ENCODE data around the gene LAGE3. TPM values are rescaled to one million over a fixed set of nuclear protein-coding genes. Genes with fewer than 3 reads are reported as not detected.

The LAGE3 gene
- polyA plus RNA-seq (2011; rRNA removed), result 14.4 and 17.8 TPM in 2 replicates
- 3.4 and 5.6 TPM in 2 replicates for polyA minus RNA-seq (2011; rRNA and poly(A)+ RNA removed)

GRCh38 chrX:154478728-154479622 is at the start of gene LAGE3:
LAGE3 (minus strand) TSS chrX:154479281; CDS start chrX:154478915, 366 bp downstream.
- Histone ChIP-seq H3K27me3 (ENCODE audit: control insufficient read depth, insufficient read depth, low read length) (no peaks in the 10 kb centered on the region), H3K36me3 (ENCODE audit: control insufficient read depth, insufficient read depth, low read length) (peaks cover 2% of the 10 kb centered on the region; the same call in 1 of the 2 replicates), H3K4me3 (ENCODE audit: low read depth, low read length) (peak within 1 kb of the TSS; percentile 43)
- CTCF ChIA-PET, result no interaction called here
- POLR2A ChIA-PET, result no interaction called here
- DNase-seq (ENCODE audit: low read depth), result peak; percentile 53
- no peak for TF ChIP-seq CTCF (IDR thresholded peaks at IDR 0.05; ENCODE audit: insufficient read depth, low read depth, low read length)

- TF ChIP-seq CTCF (IDR thresholded peaks at IDR 0.05; ENCODE audit: insufficient read depth, low read depth, low read length), result peak; percentile 67
- ChIA-PET CTCF (interaction anchor here (0.6 to 1.5 kb wide), 11 partner anchors 9 to 153 kb away, joined by 3 to 18 read pairs (median 5); partner anchors contain the start of genes DNASE1L1, FAM3A and FLNA), POLR2A (interaction anchor here (0.6 kb wide), 1 partner anchor 158 kb away, joined by 3 read pairs; no protein-coding TSS in a partner anchor)
- H3K4me3 ChIP-seq (ENCODE audit: low read depth, low read length), result peak overlapping the region; percentile 24
- no peak for DNase-seq (ENCODE audit: low read depth)
- no peaks in the 10 kb centered on the region for H3K36me3 ChIP-seq (ENCODE audit: control insufficient read depth, insufficient read depth, low read length)
- H3K27me3 ChIP-seq (ENCODE audit: control insufficient read depth, insufficient read depth, low read length), result no peaks in the 10 kb centered on the region
Observed at GRCh38 chrX:154526901-154527675, 48.0 kb upstream of the LAGE3 start.

- no peak for DNase-seq (ENCODE audit: low read depth)
- no peak overlapping the region for H3K4me3 ChIP-seq (ENCODE audit: low read depth, low read length)
- H3K36me3 ChIP-seq (ENCODE audit: control insufficient read depth, insufficient read depth, low read length), result no peaks in the 10 kb centered on the region
- H3K27me3 ChIP-seq (ENCODE audit: control insufficient read depth, insufficient read depth, low read length), result no peaks in the 10 kb centered on the region
- TF ChIP-seq CTCF (IDR thresholded peaks at IDR 0.05; ENCODE audit: insufficient read depth, low read depth, low read length), result no peak
- POLR2A ChIA-PET, result no interaction called here
- CTCF ChIA-PET, result no interaction called here
Observed at GRCh38 chrX:154525606-154526490, 46.8 kb upstream of the LAGE3 start.

- H3K36me3 ChIP-seq (ENCODE audit: control insufficient read depth, insufficient read depth, low read length), result no peaks in the 10 kb centered on the region
- TF ChIP-seq CTCF (IDR thresholded peaks at IDR 0.05; ENCODE audit: insufficient read depth, low read depth, low read length), result no peak
- H3K4me3 ChIP-seq (ENCODE audit: low read depth, low read length), result no peak overlapping the region
- DNase-seq (ENCODE audit: low read depth), result no peak
- no peaks in the 10 kb centered on the region for H3K27me3 ChIP-seq (ENCODE audit: control insufficient read depth, insufficient read depth, low read length)
- CTCF ChIA-PET, result no interaction called here
- POLR2A ChIA-PET, result no interaction called here
Observed at GRCh38 chrX:154519389-154519788, 40.3 kb upstream of the LAGE3 start.

Measured in BJ (cell line).